Hepatocyte (in vitro differentiated cells): ENCODE data around the gene UBE3C.

Experiments used
- EZH2 ChIP-seq: fragments of 200-600 bp; sonication (generic); IDR thresholded peaks from 2 replicates; pipeline ENCODE4 v1.6.1; 2016; ENCODE audit warnings: antibody characterized with exemption, mild to moderate bottlenecking, borderline replicate concordance
- TF ChIP-seq, protein P1 (sequence below): fragments of 200-600 bp; sonication (generic); IDR thresholded peaks from 2 replicates; pipeline ENCODE4 v1.5.1; 2016; ENCODE audit warnings: antibody characterized with exemption, mild to moderate bottlenecking; ENCODE audit not compliant: poor library complexity

GRCh38 chr7:157278167-157278790, 139.6 kb downstream of the UBE3C start:
- TF ChIP-seq, protein P1, sequence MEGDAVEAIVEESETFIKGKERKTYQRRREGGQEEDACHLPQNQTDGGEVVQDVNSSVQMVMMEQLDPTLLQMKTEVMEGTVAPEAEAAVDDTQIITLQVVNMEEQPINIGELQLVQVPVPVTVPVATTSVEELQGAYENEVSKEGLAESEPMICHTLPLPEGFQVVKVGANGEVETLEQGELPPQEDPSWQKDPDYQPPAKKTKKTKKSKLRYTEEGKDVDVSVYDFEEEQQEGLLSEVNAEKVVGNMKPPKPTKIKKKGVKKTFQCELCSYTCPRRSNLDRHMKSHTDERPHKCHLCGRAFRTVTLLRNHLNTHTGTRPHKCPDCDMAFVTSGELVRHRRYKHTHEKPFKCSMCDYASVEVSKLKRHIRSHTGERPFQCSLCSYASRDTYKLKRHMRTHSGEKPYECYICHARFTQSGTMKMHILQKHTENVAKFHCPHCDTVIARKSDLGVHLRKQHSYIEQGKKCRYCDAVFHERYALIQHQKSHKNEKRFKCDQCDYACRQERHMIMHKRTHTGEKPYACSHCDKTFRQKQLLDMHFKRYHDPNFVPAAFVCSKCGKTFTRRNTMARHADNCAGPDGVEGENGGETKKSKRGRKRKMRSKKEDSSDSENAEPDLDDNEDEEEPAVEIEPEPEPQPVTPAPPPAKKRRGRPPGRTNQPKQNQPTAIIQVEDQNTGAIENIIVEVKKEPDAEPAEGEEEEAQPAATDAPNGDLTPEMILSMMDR: no peak
- TF ChIP-seq EZH2: no peak
